OCI-LY1 (cell line): Measurements from ENCODE around the gene NKD1.

Source experiments
- H2AFZ ChIP-seq: fragments of 200-600 bp; sonication (generic), shearing (Covaris generic); 2 replicates; pipeline ENCODE4 v1.6.0; 2014; ENCODE audit warnings: antibody characterized with exemption, mild to moderate bottlenecking, low read length
- H3F3A ChIP-seq: fragments of 200-600 bp; sonication (generic), shearing (Covaris generic); 2 replicates; pipeline ENCODE4 v1.6.0; 2014; ENCODE audit warnings: mild to moderate bottlenecking, antibody characterized with exemption, low read length, moderate library complexity; ENCODE audit not compliant: insufficient read depth
- H3K27ac ChIP-seq: fragments of 200-600 bp; sonication (generic); 2 replicates; pipeline ENCODE4 v1.5.1; 2014; ENCODE audit warnings: low read length, mixed run types, mild to moderate bottlenecking, low read depth; ENCODE audit not compliant: poor library complexity, severe bottlenecking
- H3K27me3 ChIP-seq: fragments of 200-600 bp; sonication (generic); 2 replicates; pipeline ENCODE4 v1.6.0; 2014; ENCODE audit warnings: antibody characterized with exemption, mild to moderate bottlenecking, low read length, moderate library complexity; ENCODE audit not compliant: insufficient read depth
- H3K36me3 ChIP-seq: fragments of 200-600 bp; sonication (generic); 2 replicates; pipeline ENCODE4 v1.6.1; 2014; ENCODE audit warnings: mild to moderate bottlenecking, antibody characterized with exemption, low read length, moderate library complexity, mixed read lengths; ENCODE audit not compliant: insufficient read depth
- H3K4me1 ChIP-seq: fragments of 200-600 bp; sonication (generic); 2 replicates; pipeline ENCODE4 v1.5.1; 2014; ENCODE audit warnings: mild to moderate bottlenecking, low read length, moderate library complexity; ENCODE audit not compliant: insufficient read depth, severe bottlenecking
- H3K4me2 ChIP-seq: fragments of 200-600 bp; sonication (generic), shearing (Covaris generic); 2 replicates; pipeline ENCODE4 v1.6.1; 2014; ENCODE audit warnings: low read length
- H3K4me3 ChIP-seq: fragments of 200-600 bp; sonication (generic); 2 replicates; pipeline ENCODE4 v1.5.1; 2014; ENCODE audit warnings: low read length, low read depth, mild to moderate bottlenecking, mixed read lengths; ENCODE audit not compliant: poor library complexity, severe bottlenecking
- H3K79me2 ChIP-seq: fragments of 200-600 bp; shearing (Covaris generic); 2 replicates; pipeline ENCODE4 v1.6.1; 2016; ENCODE audit warnings: mixed run types, low read length, mixed read lengths; ENCODE audit not compliant: insufficient read depth
- H3K9ac ChIP-seq: fragments of 200-600 bp; sonication (generic), shearing (Covaris generic); 2 replicates; pipeline ENCODE4 v1.6.1; 2014; ENCODE audit warnings: mild to moderate bottlenecking, low read length, mixed read lengths
- H3K9me2 ChIP-seq: fragments of 200-600 bp; sonication (generic), shearing (Covaris generic); 2 replicates; pipeline ENCODE4 v1.6.1; 2014; ENCODE audit warnings: low read depth, mild to moderate bottlenecking, low read length, mixed read lengths
- H3K9me3 ChIP-seq: fragments of 200-600 bp; shearing (Covaris generic); 2 replicates; pipeline ENCODE4 v1.6.1; 2014; ENCODE audit warnings: low read length, mixed read lengths
- H4K20me1 ChIP-seq: fragments of 200-600 bp; sonication (generic), shearing (Covaris generic); 2 replicates; pipeline ENCODE4 v1.6.0; 2016; ENCODE audit warnings: mild to moderate bottlenecking, low read length; ENCODE audit not compliant: insufficient read depth
- EZH2 ChIP-seq: fragments of 200-600 bp; sonication (generic), shearing (Covaris generic); IDR thresholded peaks from 2 replicates; pipeline ENCODE4 v1.8.0; 2017; ENCODE audit warnings: borderline replicate concordance, mixed run types, mild to moderate bottlenecking, antibody characterized with exemption, low read length, moderate library complexity, mixed read lengths
- TF ChIP-seq, protein P1 (sequence below): fragments of 200-600 bp; sonication (generic), shearing (Covaris generic); IDR thresholded peaks from 2 replicates; pipeline ENCODE4 v1.5.1; 2017; ENCODE audit warnings: mild to moderate bottlenecking, antibody characterized with exemption, low read length, moderate library complexity, mixed read lengths

The NKD1 gene

DNA sequence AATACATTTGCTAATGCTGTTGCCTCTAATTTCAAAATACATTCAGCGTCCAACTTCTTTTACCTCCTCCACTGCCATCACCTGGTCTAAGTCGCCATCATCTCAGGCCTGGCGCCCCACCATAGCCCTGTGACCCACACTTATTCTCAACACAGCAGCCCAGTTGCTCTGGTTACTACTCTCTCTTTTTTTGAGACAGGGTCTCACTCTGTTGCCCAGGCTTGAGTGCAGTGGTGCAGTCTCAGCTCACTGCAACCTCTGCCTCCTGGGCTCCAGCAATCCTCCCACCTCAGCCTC, 7.5 kb upstream of the NKD1 start:
- no peaks in the 10 kb centered on the region for H3K36me3 ChIP-seq
- no peaks in the 10 kb centered on the region for H3K4me1 ChIP-seq
- no peak overlapping the region for H3K9ac ChIP-seq
- no peak overlapping the region for H3K4me2 ChIP-seq
- no peak overlapping the region for H3K27ac ChIP-seq
- H3K9me2 ChIP-seq = no peaks in the 10 kb centered on the region
- H3K9me3 ChIP-seq = no peaks in the 10 kb centered on the region
- no peaks in the 10 kb centered on the region for H3K79me2 ChIP-seq
- TF ChIP-seq, protein P1, sequence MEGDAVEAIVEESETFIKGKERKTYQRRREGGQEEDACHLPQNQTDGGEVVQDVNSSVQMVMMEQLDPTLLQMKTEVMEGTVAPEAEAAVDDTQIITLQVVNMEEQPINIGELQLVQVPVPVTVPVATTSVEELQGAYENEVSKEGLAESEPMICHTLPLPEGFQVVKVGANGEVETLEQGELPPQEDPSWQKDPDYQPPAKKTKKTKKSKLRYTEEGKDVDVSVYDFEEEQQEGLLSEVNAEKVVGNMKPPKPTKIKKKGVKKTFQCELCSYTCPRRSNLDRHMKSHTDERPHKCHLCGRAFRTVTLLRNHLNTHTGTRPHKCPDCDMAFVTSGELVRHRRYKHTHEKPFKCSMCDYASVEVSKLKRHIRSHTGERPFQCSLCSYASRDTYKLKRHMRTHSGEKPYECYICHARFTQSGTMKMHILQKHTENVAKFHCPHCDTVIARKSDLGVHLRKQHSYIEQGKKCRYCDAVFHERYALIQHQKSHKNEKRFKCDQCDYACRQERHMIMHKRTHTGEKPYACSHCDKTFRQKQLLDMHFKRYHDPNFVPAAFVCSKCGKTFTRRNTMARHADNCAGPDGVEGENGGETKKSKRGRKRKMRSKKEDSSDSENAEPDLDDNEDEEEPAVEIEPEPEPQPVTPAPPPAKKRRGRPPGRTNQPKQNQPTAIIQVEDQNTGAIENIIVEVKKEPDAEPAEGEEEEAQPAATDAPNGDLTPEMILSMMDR = no peak
- TF ChIP-seq EZH2 = no peak
- no peaks in the 10 kb centered on the region for H3F3A ChIP-seq
- H2AFZ ChIP-seq = no peak overlapping the region
- H4K20me1 ChIP-seq = no peaks in the 10 kb centered on the region
- peaks cover 8% of the 10 kb centered on the region for H3K27me3 ChIP-seq
- H3K4me3 ChIP-seq = no peak overlapping the region

GRCh38 chr16:50542703-50543102, 5.5 kb upstream of the NKD1 start:
- no peak overlapping the region for H2AFZ ChIP-seq
- H3K4me2 ChIP-seq = no peak overlapping the region
- peaks cover 8% of the 10 kb centered on the region for H3K27me3 ChIP-seq
- no peaks in the 10 kb centered on the region for H3K9me3 ChIP-seq
- no peaks in the 10 kb centered on the region for H3K79me2 ChIP-seq
- H3F3A ChIP-seq = no peaks in the 10 kb centered on the region
- no peak overlapping the region for H3K9ac ChIP-seq
- no peaks in the 10 kb centered on the region for H3K9me2 ChIP-seq
- H4K20me1 ChIP-seq = no peaks in the 10 kb centered on the region
- no peak for TF ChIP-seq EZH2
- TF ChIP-seq, protein P1 = no peak
- no peak overlapping the region for H3K27ac ChIP-seq
- H3K36me3 ChIP-seq = no peaks in the 10 kb centered on the region
- H3K4me3 ChIP-seq = no peak overlapping the region
- no peaks in the 10 kb centered on the region for H3K4me1 ChIP-seq

DNA sequence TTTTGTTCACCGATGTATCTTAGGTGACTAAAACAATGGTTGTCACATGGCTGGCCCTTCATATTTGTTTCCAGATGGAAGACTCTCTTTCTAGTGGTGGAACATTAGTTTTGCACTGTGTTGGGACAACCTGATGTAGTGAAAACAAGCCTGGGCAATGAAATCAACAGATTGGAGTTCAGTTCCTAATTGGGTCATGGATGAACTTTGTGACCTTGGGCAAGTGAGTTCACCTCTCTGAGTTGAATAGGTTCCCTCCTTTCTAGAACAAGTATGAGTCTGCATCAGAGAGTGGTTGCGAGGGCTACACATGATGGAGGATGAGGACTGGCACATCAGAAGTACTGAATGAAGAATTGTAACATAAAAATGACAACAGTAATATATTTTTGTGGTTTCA, 2.1 kb upstream of the NKD1 start:
- no peaks in the 10 kb centered on the region for H3K9me2 ChIP-seq
- H2AFZ ChIP-seq = no peak overlapping the region
- H4K20me1 ChIP-seq = no peaks in the 10 kb centered on the region
- H3K4me1 ChIP-seq = no peaks in the 10 kb centered on the region
- no peak overlapping the region for H3K9ac ChIP-seq
- no peaks in the 10 kb centered on the region for H3K36me3 ChIP-seq
- H3K4me2 ChIP-seq = no peak overlapping the region
- no peak overlapping the region for H3K4me3 ChIP-seq
- no peaks in the 10 kb centered on the region for H3F3A ChIP-seq
- H3K27ac ChIP-seq = no peak overlapping the region
- no peaks in the 10 kb centered on the region for H3K9me3 ChIP-seq
- no peaks in the 10 kb centered on the region for H3K79me2 ChIP-seq
- H3K27me3 ChIP-seq = peaks cover 8% of the 10 kb centered on the region
- TF ChIP-seq, protein P1 = no peak
- no peak for TF ChIP-seq EZH2
